GM23338 (cell line): Measurements from ENCODE around the gene IFITM10. TPM values are rescaled to one million over a fixed set of nuclear protein-coding genes. Genes with fewer than 3 reads are reported as not detected.

ENCODE experiments used
- ATAC-seq: fragments of 200-7000 bp; cut with Tn5 transposase; 3 replicates; pipeline ENCODE4 v1.9.1; 2020
- DNase-seq: peaks from one replicate; pipeline ENCODE4 v3.0.0-alpha.2; 2015; ENCODE audit warnings: low spot score
- H2AFZ ChIP-seq: fragments of 200-600 bp; sonication (generic); 2 replicates; pipeline ENCODE4 v1.8.0; 2016; ENCODE audit warnings: antibody characterized with exemption, mild to moderate bottlenecking, moderate library complexity
- H3F3A ChIP-seq: fragments of 200-600 bp; sonication (generic); replicated peaks from 2 replicates; pipeline ENCODE4 v1.8.0; 2017; ENCODE audit warnings: antibody characterized with exemption, mixed run types, low read depth
- H3K27ac ChIP-seq: fragments of 200-600 bp; sonication (generic); 2 replicates; pipeline ENCODE4 v1.6.1; 2016; ENCODE audit warnings: low read depth
- H3K27me3 ChIP-seq: fragments of 200-600 bp; sonication (generic); 2 replicates; pipeline ENCODE4 v1.8.0; 2016; ENCODE audit warnings: mild to moderate bottlenecking, mixed run types, moderate library complexity; ENCODE audit not compliant: insufficient read depth
- H3K36me3 ChIP-seq: fragments of 200-600 bp; sonication (generic); 2 replicates; pipeline ENCODE4 v1.8.0; 2016; ENCODE audit warnings: mild to moderate bottlenecking; ENCODE audit not compliant: insufficient read depth
- H3K4me1 ChIP-seq: fragments of 200-600 bp; sonication (generic); 2 replicates; pipeline ENCODE4 v1.8.0; 2016; ENCODE audit warnings: mild to moderate bottlenecking, moderate library complexity; ENCODE audit not compliant: insufficient read depth
- H3K4me2 ChIP-seq: fragments of 200-600 bp; sonication (generic); 2 replicates; pipeline ENCODE4 v1.7.1; 2017; ENCODE audit warnings: mixed run types
- H3K4me3 ChIP-seq: fragments of 200-600 bp; sonication (generic); 2 replicates; pipeline ENCODE4 v1.6.1; 2016; ENCODE audit warnings: mixed run types
- H3K79me2 ChIP-seq: fragments of 200-600 bp; sonication (generic); replicated peaks from 2 replicates; pipeline ENCODE4 v1.8.0; 2017; ENCODE audit warnings: mild to moderate bottlenecking; ENCODE audit not compliant: insufficient read depth
- H3K9me2 ChIP-seq: fragments of 200-600 bp; sonication (generic); 2 replicates; pipeline ENCODE4 v1.8.0; 2017; ENCODE audit not compliant: insufficient read depth
- H4K20me1 ChIP-seq: fragments of 200-600 bp; sonication (generic); replicated peaks from 2 replicates; pipeline ENCODE4 v1.8.0; 2017; ENCODE audit warnings: mild to moderate bottlenecking; ENCODE audit not compliant: insufficient read depth
- H3K27ac Mint-ChIP-seq: 2 replicates; pipeline ENCODE4 v1.8.0; 2020; ENCODE audit warnings: inconsistent platforms, mild to moderate bottlenecking, moderate library complexity, mixed read lengths
- H3K27me3 Mint-ChIP-seq: 3 replicates; pipeline ENCODE4 v1.8.0; 2022; ENCODE audit warnings: low read depth, mild to moderate bottlenecking, moderate library complexity, mixed read lengths, inconsistent platforms; ENCODE audit not compliant: insufficient read depth, poor library complexity
- H3K36me3 Mint-ChIP-seq: 3 replicates; pipeline ENCODE4 v1.8.0; 2021; ENCODE audit warnings: low read depth, mild to moderate bottlenecking, inconsistent platforms, moderate library complexity, mixed read lengths
- H3K4me1 Mint-ChIP-seq: 3 replicates; pipeline ENCODE4 v1.8.0; 2020; ENCODE audit warnings: mild to moderate bottlenecking, inconsistent platforms, mixed read lengths
- H3K4me3 Mint-ChIP-seq: 3 replicates; pipeline ENCODE4 v1.8.0; 2021; ENCODE audit warnings: moderate library complexity, mild to moderate bottlenecking, inconsistent platforms, mixed read lengths
- H3K9me3 Mint-ChIP-seq: 3 replicates; pipeline ENCODE4 v1.8.0; 2020; ENCODE audit warnings: moderate library complexity, mild to moderate bottlenecking, inconsistent platforms, mixed read lengths
- CTCF ChIP-seq, 2 experiments: fragments of 200-600 bp in 1 of 2; sonication (generic) in 1 of 2; conservative IDR thresholded peaks; 2 replicates each; pipeline versions ENCODE4 v1.5.1 to v1.6.1; 2016 to 2017; ENCODE audit warnings: antibody characterized with exemption in 2 of 2, low read depth in 2 of 2, mild to moderate bottlenecking in 2 of 2, moderate library complexity in 1 of 2
- ETS1 ChIP-seq: IDR thresholded peaks from 2 replicates; pipeline ENCODE4 v1.6.1; 2016; ENCODE audit warnings: antibody characterized with exemption
- EZH2 ChIP-seq: fragments of 200-600 bp; sonication (generic); IDR thresholded peaks from one replicate; pipeline ENCODE4 v1.8.0; 2017; ENCODE audit warnings: antibody characterized with exemption, mild to moderate bottlenecking, low read depth; ENCODE audit not compliant: unreplicated experiment
- JUNB ChIP-seq: IDR thresholded peaks from one replicate; pipeline ENCODE4 v1.6.1; 2016; ENCODE audit warnings: antibody characterized with exemption; ENCODE audit not compliant: unreplicated experiment
- STAT1 ChIP-seq: IDR thresholded peaks from one replicate; pipeline ENCODE4 v1.6.1; 2016; ENCODE audit warnings: antibody characterized with exemption; ENCODE audit not compliant: unreplicated experiment
- polyA plus RNA-seq: library from polyadenylated mRNA; unstranded; fragments of >200 nt; fragmentation: Nextera tagmentation; extraction: Ambion mirVana; gene quantifications from 2 replicates; pipeline ENCODE4 v1.2.1, GENCODE V29; 2016
- total RNA-seq: library from RNA; depleted of rRNA; stranded (reverse); fragments of >200 nt; shearing (Covaris generic); gene quantifications from 2 replicates; pipeline ENCODE4 v1.2.3, GENCODE V29; 2014
- TF ChIP-seq, protein P1 (sequence below): fragments of 250-450 bp; sonication (Bioruptor Pico); IDR thresholded peaks from 2 replicates; pipeline ENCODE4 v1.5.0; 2020; ENCODE audit warnings: mild to moderate bottlenecking, moderate library complexity

IFITM10 gene
- total and polyA plus RNA-seq, 2 experiments from 2014 or later = 0.06 TPM; not detected in 1

DNA sequence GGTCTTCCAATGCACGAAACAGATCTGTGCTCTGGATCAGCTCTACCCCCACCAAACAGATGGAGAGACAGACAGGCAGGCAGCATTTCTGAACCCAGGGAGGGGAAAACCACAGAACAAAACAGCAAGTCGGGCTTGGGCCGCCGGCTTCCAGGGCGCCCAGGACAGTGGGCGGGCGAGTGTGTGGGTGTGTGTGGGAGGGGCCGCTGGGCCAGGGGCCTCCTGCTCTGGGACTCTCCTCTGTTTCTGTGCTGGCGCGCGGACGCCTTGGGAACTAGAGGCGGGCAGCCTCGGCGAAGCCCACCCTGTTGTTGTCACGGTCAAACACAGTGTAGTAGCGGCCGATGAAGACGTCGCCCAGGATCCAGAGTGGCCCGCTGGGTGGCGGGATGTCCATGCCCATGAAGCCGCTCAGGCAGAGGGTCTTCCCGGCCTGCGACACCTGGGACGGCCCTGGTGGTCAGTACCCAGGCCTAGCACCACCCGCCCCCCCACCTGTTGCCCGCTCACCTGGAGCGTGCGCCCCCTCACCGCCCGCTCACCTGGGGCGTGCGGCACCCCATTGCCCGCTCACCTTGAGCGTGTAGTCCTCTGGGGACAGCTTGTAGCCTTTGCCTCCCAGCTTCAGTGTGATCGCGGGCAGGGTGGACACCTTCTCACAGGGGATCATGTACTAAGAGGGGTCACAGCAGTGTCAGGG lies 3.0 kb upstream of the IFITM10 start:
- Mint-ChIP-seq H3K4me3 (no peak overlapping the region), H3K27ac (no peak overlapping the region), H3K4me1 (peaks cover 16% of the 10 kb centered on the region; the same call in 2 of the 3 replicates), H3K36me3 (peaks cover 12% of the 10 kb centered on the region; the same call in 2 of the 3 replicates), H3K9me3 (no peaks in the 10 kb centered on the region; the same call in 2 of the 3 replicates), H3K27me3 (peaks cover 24% of the 10 kb centered on the region)
- H3K4me3 ChIP-seq = no peak overlapping the region
- ATAC-seq (no peak), DNase-seq (no peak)
- H2AFZ ChIP-seq = no peak overlapping the region
- no peak overlapping the region for H3K27ac ChIP-seq
- H3K79me2 ChIP-seq = no peaks in the 10 kb centered on the region
- H4K20me1 ChIP-seq = no peaks in the 10 kb centered on the region
- no peaks in the 10 kb centered on the region for H3K9me2 ChIP-seq
- TF ChIP-seq JUNB (no peak), CTCF (conservative IDR thresholded peaks at IDR 0.05; ENCODE audit: low read depth in 2 of 2) (no peak), EZH2 (no peak)
- no peaks in the 10 kb centered on the region; the same call in 1 of the 2 replicates for H3K4me1 ChIP-seq
- H3K27me3 ChIP-seq = peaks cover 22% of the 10 kb centered on the region
- no peaks in the 10 kb centered on the region for H3F3A ChIP-seq
- H3K36me3 ChIP-seq = no peaks in the 10 kb centered on the region
- no peak overlapping the region for H3K4me2 ChIP-seq

- Mint-ChIP-seq H3K36me3 (peaks cover 12% of the 10 kb centered on the region; the same call in 2 of the 3 replicates), H3K4me1 (peaks cover 16% of the 10 kb centered on the region; the same call in 2 of the 3 replicates), H3K4me3 (no peak overlapping the region), H3K27ac (no peak overlapping the region), H3K27me3 (peaks cover 29% of the 10 kb centered on the region), H3K9me3 (no peaks in the 10 kb centered on the region; the same call in 2 of the 3 replicates)
- no peak overlapping the region for H3K27ac ChIP-seq
- H3F3A ChIP-seq = no peaks in the 10 kb centered on the region
- ATAC-seq (no peak), DNase-seq (no peak)
- no peaks in the 10 kb centered on the region for H4K20me1 ChIP-seq
- H3K4me1 ChIP-seq = no peaks in the 10 kb centered on the region; the same call in 1 of the 2 replicates
- no peak overlapping the region for H2AFZ ChIP-seq
- H3K36me3 ChIP-seq = no peaks in the 10 kb centered on the region
- H3K4me3 ChIP-seq = no peak overlapping the region
- peaks cover 28% of the 10 kb centered on the region for H3K27me3 ChIP-seq
- no peak overlapping the region for H3K4me2 ChIP-seq
- no peaks in the 10 kb centered on the region for H3K9me2 ChIP-seq
- no peaks in the 10 kb centered on the region for H3K79me2 ChIP-seq
- TF ChIP-seq ETS1 (no peak), STAT1 (no peak)
- TF ChIP-seq, protein P1, sequence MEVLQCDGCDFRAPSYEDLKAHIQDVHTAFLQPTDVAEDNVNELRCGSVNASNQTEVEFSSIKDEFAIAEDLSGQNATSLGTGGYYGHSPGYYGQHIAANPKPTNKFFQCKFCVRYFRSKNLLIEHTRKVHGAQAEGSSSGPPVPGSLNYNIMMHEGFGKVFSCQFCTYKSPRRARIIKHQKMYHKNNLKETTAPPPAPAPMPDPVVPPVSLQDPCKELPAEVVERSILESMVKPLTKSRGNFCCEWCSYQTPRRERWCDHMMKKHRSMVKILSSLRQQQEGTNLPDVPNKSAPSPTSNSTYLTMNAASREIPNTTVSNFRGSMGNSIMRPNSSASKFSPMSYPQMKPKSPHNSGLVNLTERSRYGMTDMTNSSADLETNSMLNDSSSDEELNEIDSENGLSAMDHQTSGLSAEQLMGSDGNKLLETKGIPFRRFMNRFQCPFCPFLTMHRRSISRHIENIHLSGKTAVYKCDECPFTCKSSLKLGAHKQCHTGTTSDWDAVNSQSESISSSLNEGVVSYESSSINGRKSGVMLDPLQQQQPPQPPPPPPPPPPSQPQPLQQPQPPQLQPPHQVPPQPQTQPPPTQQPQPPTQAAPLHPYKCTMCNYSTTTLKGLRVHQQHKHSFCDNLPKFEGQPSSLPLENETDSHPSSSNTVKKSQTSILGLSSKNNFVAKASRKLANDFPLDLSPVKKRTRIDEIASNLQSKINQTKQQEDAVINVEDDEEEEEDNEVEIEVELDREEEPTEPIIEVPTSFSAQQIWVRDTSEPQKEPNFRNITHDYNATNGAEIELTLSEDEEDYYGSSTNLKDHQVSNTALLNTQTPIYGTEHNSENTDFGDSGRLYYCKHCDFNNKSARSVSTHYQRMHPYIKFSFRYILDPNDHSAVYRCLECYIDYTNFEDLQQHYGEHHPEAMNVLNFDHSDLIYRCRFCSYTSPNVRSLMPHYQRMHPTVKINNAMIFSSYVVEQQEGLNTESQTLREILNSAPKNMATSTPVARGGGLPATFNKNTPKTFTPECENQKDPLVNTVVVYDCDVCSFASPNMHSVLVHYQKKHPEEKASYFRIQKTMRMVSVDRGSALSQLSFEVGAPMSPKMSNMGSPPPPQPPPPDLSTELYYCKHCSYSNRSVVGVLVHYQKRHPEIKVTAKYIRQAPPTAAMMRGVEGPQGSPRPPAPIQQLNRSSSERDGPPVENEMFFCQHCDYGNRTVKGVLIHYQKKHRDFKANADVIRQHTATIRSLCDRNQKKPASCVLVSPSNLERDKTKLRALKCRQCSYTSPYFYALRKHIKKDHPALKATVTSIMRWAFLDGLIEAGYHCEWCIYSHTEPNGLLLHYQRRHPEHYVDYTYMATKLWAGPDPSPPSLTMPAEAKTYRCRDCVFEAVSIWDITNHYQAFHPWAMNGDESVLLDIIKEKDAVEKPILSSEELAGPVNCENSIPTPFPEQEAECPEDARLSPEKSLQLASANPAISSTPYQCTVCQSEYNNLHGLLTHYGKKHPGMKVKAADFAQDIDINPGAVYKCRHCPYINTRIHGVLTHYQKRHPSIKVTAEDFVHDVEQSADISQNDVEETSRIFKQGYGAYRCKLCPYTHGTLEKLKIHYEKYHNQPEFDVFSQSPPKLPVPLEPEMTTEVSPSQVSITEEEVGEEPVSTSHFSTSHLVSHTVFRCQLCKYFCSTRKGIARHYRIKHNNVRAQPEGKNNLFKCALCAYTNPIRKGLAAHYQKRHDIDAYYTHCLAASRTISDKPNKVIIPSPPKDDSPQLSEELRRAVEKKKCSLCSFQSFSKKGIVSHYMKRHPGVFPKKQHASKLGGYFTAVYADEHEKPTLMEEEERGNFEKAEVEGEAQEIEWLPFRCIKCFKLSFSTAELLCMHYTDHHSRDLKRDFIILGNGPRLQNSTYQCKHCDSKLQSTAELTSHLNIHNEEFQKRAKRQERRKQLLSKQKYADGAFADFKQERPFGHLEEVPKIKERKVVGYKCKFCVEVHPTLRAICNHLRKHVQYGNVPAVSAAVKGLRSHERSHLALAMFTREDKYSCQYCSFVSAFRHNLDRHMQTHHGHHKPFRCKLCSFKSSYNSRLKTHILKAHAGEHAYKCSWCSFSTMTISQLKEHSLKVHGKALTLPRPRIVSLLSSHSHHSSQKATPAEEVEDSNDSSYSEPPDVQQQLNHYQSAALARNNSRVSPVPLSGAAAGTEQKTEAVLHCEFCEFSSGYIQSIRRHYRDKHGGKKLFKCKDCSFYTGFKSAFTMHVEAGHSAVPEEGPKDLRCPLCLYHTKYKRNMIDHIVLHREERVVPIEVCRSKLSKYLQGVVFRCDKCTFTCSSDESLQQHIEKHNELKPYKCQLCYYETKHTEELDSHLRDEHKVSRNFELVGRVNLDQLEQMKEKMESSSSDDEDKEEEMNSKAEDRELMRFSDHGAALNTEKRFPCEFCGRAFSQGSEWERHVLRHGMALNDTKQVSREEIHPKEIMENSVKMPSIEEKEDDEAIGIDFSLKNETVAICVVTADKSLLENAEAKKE (CRISPR knock-in tag) = no peak
These were observed 2.5 kb upstream of the IFITM10 start for GRCh38 chr11:1752907-1753228.
